NB4 (cell line): ENCODE measurements around the gene TCF4.

Experiments
- CTCF ChIP-seq: IDR thresholded peaks from one replicate; pipeline ENCODE4 v1.5.1; 2012; ENCODE audit warnings: low read depth, low read length
- POLR2A ChIP-seq: IDR thresholded peaks from 2 replicates; pipeline ENCODE4 v1.6.1; 2011; ENCODE audit warnings: mild to moderate bottlenecking; ENCODE audit not compliant: insufficient read length; ENCODE audit errors: extremely low read depth

- TF ChIP-seq CTCF (no peak), POLR2A (no peak)
Observed at GRCh38 chr18:55509631-55510324, 78.2 kb downstream of the TCF4 start.
